ENCODE measurements around the gene VPS4A. TPM values are rescaled to one million over a fixed set of nuclear protein-coding genes. Genes with fewer than 3 reads are reported as not detected.

The VPS4A gene
- total RNA-seq, 4 donors from 2014 or later: 34.2 to 41.1 (median 36.6) TPM

GRCh38 chr16:69373019-69373418 lies 61.9 kb downstream of the VPS4A start:
- 86% methylated on average over 1 of the region's 1 CpG; no CpG with 5 or more reads in 1 of the 2 donors for WGBS, 2 donors (ENCODE audit: low coverage in 1 of 2)
- peaks cover 0 to 84% of the 10 kb centered on the region in 2 donors for H3K36me3 ChIP-seq
- no peak for ATAC-seq

More at GRCh38 chr16:69373019-69373418, 61.9 kb downstream of the VPS4A start:
- H3K27me3 ChIP-seq: no peaks in the 10 kb centered on the region
- H3K4me1 ChIP-seq: no peaks in the 10 kb centered on the region
- no peak for TF ChIP-seq POLR2AphosphoS5 (IDR thresholded peaks at IDR 0.05)
- TF ChIP-seq CTCF (IDR thresholded peaks at IDR 0.05): no peak
- no peak for TF ChIP-seq POLR2A (IDR thresholded peaks at IDR 0.05)
- TF ChIP-seq EP300 (IDR thresholded peaks at IDR 0.05): no peak
- no peak overlapping the region for H3K27ac ChIP-seq
- no peak overlapping the region for H3K4me3 ChIP-seq
- no peaks in the 10 kb centered on the region for H3K9me3 ChIP-seq

Other genes starting within 250 kb of the VPS4A start
- gene HAS3, start 205.7 kb upstream of the VPS4A start, total RNA-seq: 1 to 10 TPM in 2 of 4 donors, under 1 TPM in 2; 0.78 to 3.3 (median 1.2) TPM
- gene CHTF8, start 178.8 kb upstream of the VPS4A start, total RNA-seq: 100 to 1,000 TPM in 1 of 4 donors, 10 to 100 TPM in 3; 44.0 to 102 (median 61.9) TPM
- 10 to 100 TPM; 16.4 to 36.2 (median 25.8) TPM for gene UTP4, start 178.7 kb upstream of the VPS4A start, total RNA-seq
- gene SNTB2, start 124.2 kb upstream of the VPS4A start, total RNA-seq: 100 to 1,000 TPM in 1 of 4 donors, 10 to 100 TPM in 3; 39.1 to 137 (median 43.0) TPM
- 10 to 100 TPM in 3 of 4 donors, under 1 TPM in 1; 0.49 to 16.0 (median 13.7) TPM for gene PDF, start 19.2 kb downstream of the VPS4A start, total RNA-seq
- gene COG8, start 28.2 kb downstream of the VPS4A start, total RNA-seq: 10 to 100 TPM; 33.3 to 48.6 (median 43.5) TPM
- 10 to 100 TPM in 3 of 4 donors, 1 to 10 TPM in 1; 7.5 to 18.9 (median 15.0) TPM for gene NIP7, start 28.4 kb downstream of the VPS4A start, total RNA-seq
- 1 to 10 TPM in 1 of 4 donors, not detected in 3; 2.2 TPM for gene TMED6, start 40.4 kb downstream of the VPS4A start, total RNA-seq
- gene TERF2, start 74.7 kb downstream of the VPS4A start, total RNA-seq: 10 to 100 TPM; 14.4 to 27.5 (median 14.7) TPM
- 10 to 100 TPM; 33.4 to 63.8 (median 37.8) TPM for gene CYB5B, start 113.3 kb downstream of the VPS4A start, total RNA-seq